Measurements from ENCODE around the gene MLC1.

MLC1 gene

GRCh38 chr22:50085211-50085972 is at the start of gene MLC1:
Gene MLC1 (minus strand): TSS chr22:50085426. CDS start chr22:50084902, 524 bp downstream.
- no peak for DNase-seq

GRCh38 chr22:50134481-50134880 is 49.3 kb upstream of the MLC1 start:
- DNase-seq, result no peak

- no peak for DNase-seq
Observed at GRCh38 chr22:50131894-50132293, 46.7 kb upstream of the MLC1 start.

- peak; percentile 39 for DNase-seq
Observed at GRCh38 chr22:50129121-50129736, 44.0 kb upstream of the MLC1 start.

GRCh38 chr22:50125029-50125428 is 39.8 kb upstream of the MLC1 start:
- DNase-seq, result no peak

GRCh38 chr22:50123119-50123518 is 37.9 kb upstream of the MLC1 start:
- no peak for DNase-seq

GRCh38 chr22:50121202-50121740 is 36.0 kb upstream of the MLC1 start:
- DNase-seq, result no peak

GRCh38 chr22:50119768-50120251 is 34.6 kb upstream of the MLC1 start:
- DNase-seq, result peak; percentile 58

GRCh38 chr22:50119169-50119767 is 34.0 kb upstream of the MLC1 start:
- DNase-seq, result no peak

- no peak for DNase-seq
Observed at GRCh38 chr22:50118557-50119168, 33.4 kb upstream of the MLC1 start.

- no peak for DNase-seq
Observed at GRCh38 chr22:50118129-50118528, 32.9 kb upstream of the MLC1 start.

- no peak for DNase-seq
Observed at GRCh38 chr22:50117168-50117762, 32.0 kb upstream of the MLC1 start.

- no peak for DNase-seq
Observed at GRCh38 chr22:50115693-50116092, 30.5 kb upstream of the MLC1 start.

GRCh38 chr22:50114221-50115021 is 29.2 kb upstream of the MLC1 start:
- peak; percentile 18 for DNase-seq

GRCh38 chr22:50112151-50113118 is 27.2 kb upstream of the MLC1 start:
- DNase-seq, result peak; percentile 20

- DNase-seq, result no peak
Observed at GRCh38 chr22:50111056-50111455, 25.8 kb upstream of the MLC1 start.

- no peak for DNase-seq
Observed at GRCh38 chr22:50107529-50107928, 22.3 kb upstream of the MLC1 start.

GRCh38 chr22:50105208-50106100 is 20.2 kb upstream of the MLC1 start:
- DNase-seq, result peak; percentile 61

- DNase-seq, result peak; percentile 64
Observed at GRCh38 chr22:50104141-50104544, 18.9 kb upstream of the MLC1 start.

- peak; percentile 44 for DNase-seq
Observed at GRCh38 chr22:50102946-50103345, 17.7 kb upstream of the MLC1 start.

All from DMS153 (cell line).